GM10248 (cell line): ENCODE results near the gene RALGPS1.
A peak's percentile ranks its signal among the peaks of the same experiment; 100 is the strongest.

Experiments used
- CTCF ChIA-PET: fragments of 300-600 bp; sonication (Branson Sonifier 250); formaldehyde crosslinking; extraction: SDS; loops from one replicate; lab custom pipeline; 2021; ENCODE audit warnings: antibody characterized with exemption; lab: Yijun Ruan, JAX
- POLR2A ChIA-PET: fragments of 350-650 bp; sonication (Branson Sonifier 250); formaldehyde crosslinking; extraction: SDS; loops from one replicate; lab custom pipeline; 2020; ENCODE audit warnings: antibody characterized with exemption; lab: Yijun Ruan, JAX
- DNase-seq: peaks from one replicate; pipeline ENCODE4 v3.0.0; 2012; ENCODE audit errors: extremely low spot score
- CTCF ChIP-seq: IDR thresholded peaks from 2 replicates; pipeline ENCODE4 v1.5.1; 2012; ENCODE audit warnings: mild to moderate bottlenecking, low read depth; ENCODE audit errors: extremely low read depth, missing control alignments, control extremely low read depth

Gene RALGPS1

GRCh38 chr9:127181315-127181580 is 266.7 kb downstream of the RALGPS1 start:
- CTCF ChIA-PET, result interaction anchor here (1.2 to 1.5 kb wide), 3 partner anchors 18 to 214 kb away, joined by 3 to 4 read pairs (median 3); no protein-coding TSS in a partner anchor
- no peak for TF ChIP-seq CTCF
- POLR2A ChIA-PET, result interaction anchor here (0.6 kb wide), 1 partner anchor 15 kb away, joined by 7 read pairs; no protein-coding TSS in a partner anchor
- DNase-seq, result no peak

GRCh38 chr9:127181595-127182190 is 267.1 kb downstream of the RALGPS1 start:
- CTCF ChIA-PET, result interaction anchor here (1.2 to 1.3 kb wide), 2 partner anchors 17 to 145 kb away, joined by 3 to 4 read pairs; no protein-coding TSS in a partner anchor
- DNase-seq, result no peak
- no peak for TF ChIP-seq CTCF
- POLR2A ChIA-PET, result no interaction called here

- DNase-seq, result no peak
- TF ChIP-seq CTCF, result no peak
- CTCF ChIA-PET, result interaction anchor here (0.9 to 7.4 kb wide), 4 partner anchors 11 to 247 kb away, joined by 3 to 50 read pairs (median 5); no protein-coding TSS in a partner anchor
- POLR2A ChIA-PET, result no interaction called here
Measured at GRCh38 chr9:127182901-127183746, 268.5 kb downstream of the RALGPS1 start.

- TF ChIP-seq CTCF, result no peak
- DNase-seq, result peak; percentile 84
- ChIA-PET CTCF (interaction anchor here (1.3 to 7.4 kb wide), 4 partner anchors 10 to 31 kb away, joined by 3 to 50 read pairs (median 5); no protein-coding TSS in a partner anchor), POLR2A (interaction anchor here (0.7 kb wide), 1 partner anchor 407 kb away, joined by 3 read pairs; no protein-coding TSS in a partner anchor)
Measured at GRCh38 chr9:127183814-127184582, 269.4 kb downstream of the RALGPS1 start.

GRCh38 chr9:127184641-127185040 is 270.1 kb downstream of the RALGPS1 start:
- ChIA-PET CTCF (interaction anchor here (1.3 to 7.4 kb wide), 3 partner anchors 15 to 32 kb away, joined by 3 to 50 read pairs (median 5); no protein-coding TSS in a partner anchor), POLR2A (no interaction called here)
- no peak for TF ChIP-seq CTCF
- DNase-seq, result no peak

- POLR2A ChIA-PET, result no interaction called here
Measured at GRCh38 chr9:127185181-127185580, 270.6 kb downstream of the RALGPS1 start.

More at GRCh38 chr9:127185181-127185580, 270.6 kb downstream of the RALGPS1 start:
- TF ChIP-seq CTCF, result no peak
- CTCF ChIA-PET, result interaction anchor here (1.3 to 7.4 kb wide), 3 partner anchors 15 to 244 kb away, joined by 3 to 50 read pairs (median 7); no protein-coding TSS in a partner anchor
- no peak for DNase-seq
